ENCODE results near the gene CHN2.
"Not testable (repeated sequence)": the region's sequence is repeated elsewhere in the genome, so short reads cannot be mapped to it uniquely, and the experiment has no call there.

CHN2 gene

DNA sequence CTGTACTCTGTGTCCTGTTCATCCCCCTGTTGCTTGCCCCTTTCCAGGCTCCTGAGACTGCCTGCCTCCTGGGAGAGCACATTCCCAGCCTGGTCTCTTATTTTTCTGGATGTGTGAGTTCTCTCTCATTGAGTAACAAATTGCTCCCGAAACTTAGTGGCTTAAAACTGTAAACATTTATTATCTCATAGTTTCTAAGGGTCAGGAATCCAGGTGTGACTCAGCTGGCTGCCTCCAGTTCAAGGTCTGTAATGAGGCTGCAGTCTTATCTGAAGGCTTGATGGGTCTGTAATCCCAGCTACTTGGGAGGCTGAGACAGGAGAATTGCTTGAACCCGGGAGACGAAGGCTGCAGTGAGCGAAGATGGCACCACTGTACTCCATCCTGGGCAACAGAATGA, 315.5 kb downstream of the CHN2 start:
- no peak for DNase-seq

GRCh38 chr7:29511337-29511736, 316.8 kb downstream of the CHN2 start:
- DNase-seq = no peak

DNA sequence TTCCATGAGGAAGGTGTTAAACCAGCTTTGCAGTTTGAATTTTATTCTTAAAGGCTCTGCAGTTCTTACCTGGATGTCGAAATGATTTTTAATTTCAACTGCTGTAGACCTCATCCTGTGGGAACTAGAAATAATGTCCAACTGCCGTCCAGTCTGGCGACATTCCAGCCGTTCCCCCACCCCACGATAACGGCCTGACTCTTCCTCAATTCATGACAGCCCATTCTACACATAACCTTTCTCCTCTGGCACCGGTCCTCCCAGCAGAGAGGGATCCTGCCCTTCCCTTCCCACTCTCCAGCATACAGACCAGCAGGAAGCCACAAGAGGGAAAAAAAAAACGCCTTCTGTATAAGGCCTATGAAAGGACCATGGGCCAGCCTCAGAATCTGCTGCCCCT, 317.3 kb downstream of the CHN2 start:
- no peak for DNase-seq

DNA sequence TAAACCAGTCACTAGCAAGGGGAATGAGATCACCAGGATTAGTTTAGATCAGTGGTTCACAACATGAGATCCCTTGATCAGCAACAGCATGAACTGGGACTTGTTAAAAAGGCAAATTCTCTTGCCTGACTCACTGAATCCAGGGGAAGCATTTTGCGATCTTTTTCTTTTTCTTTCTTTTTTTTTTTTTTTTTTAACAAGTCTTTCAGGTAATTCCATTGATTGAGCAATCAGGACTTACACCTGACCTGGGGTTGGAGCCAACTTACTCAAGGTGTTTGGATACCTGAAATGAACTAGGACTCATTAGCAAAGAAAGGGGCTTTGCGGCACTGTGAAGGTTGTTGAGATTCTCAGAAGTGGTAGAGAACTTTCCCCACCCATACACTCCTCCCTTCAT, 321.9 kb downstream of the CHN2 start:
- DNase-seq = no peak

DNA sequence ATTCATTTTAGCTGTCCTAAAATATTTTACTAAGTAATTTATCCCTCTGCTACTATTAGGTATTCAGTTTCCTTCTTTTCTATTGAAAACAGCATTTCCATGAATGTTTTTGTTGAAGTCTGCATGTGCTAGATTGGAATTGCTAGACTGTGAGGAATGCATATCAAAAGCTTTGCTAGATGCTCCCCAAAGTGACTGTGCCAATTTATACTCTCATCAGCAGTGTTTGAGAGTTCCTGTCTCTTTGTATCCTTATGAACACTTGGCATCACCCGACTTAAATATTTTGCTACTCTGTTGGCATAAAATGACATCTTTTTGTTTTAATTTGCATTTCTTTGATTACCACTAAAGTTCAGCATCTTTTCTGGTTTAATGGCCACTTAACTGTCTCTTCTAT, 324.0 kb downstream of the CHN2 start:
- no peak for DNase-seq

GRCh38 chr7:29523728-29524127, 329.2 kb downstream of the CHN2 start:
- no peak for DNase-seq

GRCh38 chr7:29527505-29528108, 333.0 kb downstream of the CHN2 start:
- DNase-seq = no peak

DNA sequence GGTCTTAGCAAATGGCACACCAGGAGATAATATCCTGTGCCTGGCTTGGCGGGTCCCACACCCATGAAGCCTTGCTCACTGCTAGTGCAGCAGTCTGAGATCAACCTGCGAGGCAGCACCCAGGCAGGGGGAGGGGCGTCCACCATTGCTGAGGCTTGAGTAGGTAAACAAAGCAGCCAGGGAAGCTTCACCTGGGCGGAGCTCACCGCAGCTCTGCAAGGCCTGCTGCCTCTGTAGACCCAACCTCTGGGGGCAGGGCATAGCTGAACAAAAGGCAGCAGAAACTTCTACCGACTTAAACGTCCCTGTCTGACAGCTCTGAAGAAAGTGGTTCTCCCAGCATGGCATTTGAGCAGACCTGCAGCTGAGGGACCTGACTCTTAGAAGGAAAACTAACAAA, 334.0 kb downstream of the CHN2 start:
- not testable (repeated sequence) for DNase-seq
